HEK293T (cell line): ENCODE measurements around the gene IP6K3.

ENCODE experiments used
- CTCF ChIA-PET: fragments of 350-600 bp; formaldehyde crosslinking; extraction: SDS; loops from one replicate; lab custom pipeline; 2021; ENCODE audit warnings: antibody characterized with exemption, inconsistent platforms; lab: Yijun Ruan, JAX
- POLR2A ChIA-PET: fragments of 350-600 bp; formaldehyde crosslinking; extraction: SDS; loops from one replicate; lab custom pipeline; 2020; ENCODE audit warnings: antibody characterized with exemption, inconsistent platforms; lab: Yijun Ruan, JAX
- DNase-seq: peaks from one replicate; pipeline ENCODE4 v3.0.0; 2012; ENCODE audit warnings: mixed read lengths; ENCODE audit errors: extremely low spot score
- ARNT ChIP-seq: fragments of 450-650 bp; IDR thresholded peaks from 2 replicates; pipeline ENCODE4 v1.6.1; 2017; ENCODE audit warnings: mild to moderate bottlenecking
- BHLHE40 ChIP-seq: fragments of 450-650 bp; IDR thresholded peaks from 2 replicates; pipeline ENCODE4 v1.6.1; 2016; ENCODE audit warnings: mild to moderate bottlenecking, moderate library complexity, borderline replicate concordance
- CTBP1 ChIP-seq: fragments of 450-650 bp; IDR thresholded peaks from 2 replicates; pipeline ENCODE4 v1.6.1; 2016; ENCODE audit warnings: borderline replicate concordance
- ELF4 ChIP-seq: fragments of 450-650 bp; IDR thresholded peaks from 2 replicates; pipeline ENCODE4 v1.6.1; 2017; ENCODE audit warnings: antibody characterized with exemption
- FOXA1 ChIP-seq: fragments of 450-650 bp; IDR thresholded peaks from 2 replicates; pipeline ENCODE4 v1.6.1; 2016; ENCODE audit warnings: mild to moderate bottlenecking
- FOXK2 ChIP-seq: fragments of 450-650 bp; IDR thresholded peaks from 2 replicates; pipeline ENCODE4 v1.6.1; 2016; ENCODE audit warnings: mild to moderate bottlenecking
- FOXM1 ChIP-seq: fragments of 450-650 bp; IDR thresholded peaks from 2 replicates; pipeline ENCODE4 v1.6.1; 2017; ENCODE audit warnings: mild to moderate bottlenecking, borderline replicate concordance
- HDGF ChIP-seq: fragments of 450-650 bp; IDR thresholded peaks from 2 replicates; pipeline ENCODE4 v1.6.1; 2017; ENCODE audit warnings: antibody characterized with exemption, borderline replicate concordance
- L3MBTL2 ChIP-seq: fragments of 450-650 bp; conservative IDR thresholded peaks from 2 replicates; pipeline ENCODE4 v1.6.1; 2016; ENCODE audit warnings: mild to moderate bottlenecking
- LEF1 ChIP-seq: fragments of 450-650 bp; IDR thresholded peaks from 2 replicates; pipeline ENCODE4 v1.6.1; 2017; ENCODE audit warnings: mild to moderate bottlenecking, borderline replicate concordance
- NFRKB ChIP-seq: fragments of 450-650 bp; IDR thresholded peaks from 2 replicates; pipeline ENCODE4 v1.6.1; 2016; ENCODE audit warnings: mild to moderate bottlenecking, moderate library complexity
- SP1 ChIP-seq: fragments of 450-650 bp; IDR thresholded peaks from 2 replicates; pipeline ENCODE4 v1.6.1; 2017
- SUZ12 ChIP-seq: fragments of 450-650 bp; IDR thresholded peaks from 2 replicates; pipeline ENCODE4 v1.6.1; 2016; ENCODE audit warnings: mild to moderate bottlenecking
- TARDBP ChIP-seq: fragments of 450-650 bp; IDR thresholded peaks from 2 replicates; pipeline ENCODE4 v1.6.1; 2016
- ZNF384 ChIP-seq: fragments of 450-650 bp; IDR thresholded peaks from 2 replicates; pipeline ENCODE4 v1.6.1; 2016
- TF ChIP-seq, protein P1 (sequence below): fragments of 450-650 bp; IDR thresholded peaks from 2 replicates; pipeline ENCODE4 v1.6.1; 2016

Gene IP6K3

DNA sequence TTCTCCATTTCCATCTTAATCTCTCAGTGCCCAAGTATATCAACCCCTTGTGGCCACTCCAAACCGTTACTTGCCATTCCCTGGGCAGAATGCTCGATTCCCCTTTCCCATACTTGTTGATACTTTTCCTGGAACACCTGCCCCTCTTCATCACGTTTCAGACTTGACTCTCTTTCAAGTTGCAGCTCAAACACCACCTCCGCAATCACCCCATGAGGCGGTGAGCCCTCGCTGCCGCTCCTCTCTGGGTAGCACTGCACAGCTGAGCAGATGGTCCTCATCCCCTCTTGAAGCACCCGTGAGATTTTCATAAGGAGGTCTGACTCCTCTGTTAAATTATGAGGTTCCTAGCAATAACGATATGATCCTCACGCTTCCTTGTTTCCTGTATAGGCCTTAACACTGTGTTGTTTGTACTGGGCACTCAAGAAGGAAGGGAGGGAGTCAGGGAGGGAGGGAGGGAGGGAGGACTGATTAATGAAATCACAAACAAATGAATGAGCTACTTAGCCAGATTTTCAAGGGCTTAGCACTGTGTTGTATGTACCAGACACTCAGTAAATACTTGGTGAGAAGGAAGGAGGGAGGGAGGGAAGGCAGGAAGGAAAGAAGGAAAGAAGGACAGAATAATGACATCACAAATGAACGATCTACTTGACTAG, 27.2 kb downstream of the IP6K3 start:
- DNase-seq: no peak
- ChIA-PET CTCF (no interaction called here), POLR2A (interaction anchor here (1.6 kb wide), 1 partner anchor 8 kb away, joined by 10 read pairs; the partner anchor contains the start of gene UQCC2)
- no peak for TF ChIP-seq TARDBP
- TF ChIP-seq ELF4: no peak
- TF ChIP-seq, protein P1, sequence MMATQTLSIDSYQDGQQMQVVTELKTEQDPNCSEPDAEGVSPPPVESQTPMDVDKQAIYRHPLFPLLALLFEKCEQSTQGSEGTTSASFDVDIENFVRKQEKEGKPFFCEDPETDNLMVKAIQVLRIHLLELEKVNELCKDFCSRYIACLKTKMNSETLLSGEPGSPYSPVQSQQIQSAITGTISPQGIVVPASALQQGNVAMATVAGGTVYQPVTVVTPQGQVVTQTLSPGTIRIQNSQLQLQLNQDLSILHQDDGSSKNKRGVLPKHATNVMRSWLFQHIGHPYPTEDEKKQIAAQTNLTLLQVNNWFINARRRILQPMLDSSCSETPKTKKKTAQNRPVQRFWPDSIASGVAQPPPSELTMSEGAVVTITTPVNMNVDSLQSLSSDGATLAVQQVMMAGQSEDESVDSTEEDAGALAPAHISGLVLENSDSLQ: no peak
- no peak for TF ChIP-seq FOXM1
- no peak for TF ChIP-seq ARNT
- no peak for TF ChIP-seq ZNF384
- TF ChIP-seq L3MBTL2: no peak

DNA sequence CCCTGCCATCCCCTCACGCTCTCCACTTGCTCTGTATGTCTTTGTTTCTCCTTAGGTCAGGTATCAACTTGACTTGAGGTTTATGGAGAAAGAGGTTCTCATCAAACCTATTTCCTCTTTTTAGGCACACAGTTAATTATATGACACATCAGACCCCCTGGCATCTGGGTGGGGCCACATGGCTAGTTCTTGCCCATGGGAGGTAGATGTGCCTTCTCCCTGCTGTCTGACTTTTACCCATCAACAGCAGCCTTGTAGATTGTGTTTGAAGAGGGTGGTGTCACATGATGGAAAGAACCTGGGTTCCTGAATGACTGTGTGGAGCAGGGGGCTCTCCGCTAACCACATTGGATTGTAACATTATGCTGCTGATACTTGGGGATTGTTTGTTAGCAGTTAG, 28.0 kb downstream of the IP6K3 start:
- TF ChIP-seq TARDBP (no peak), FOXA1 (no peak), FOXK2 (no peak), SP1 (no peak)
- DNase-seq: no peak
- ChIA-PET POLR2A (no interaction called here), CTCF (no interaction called here)

DNA sequence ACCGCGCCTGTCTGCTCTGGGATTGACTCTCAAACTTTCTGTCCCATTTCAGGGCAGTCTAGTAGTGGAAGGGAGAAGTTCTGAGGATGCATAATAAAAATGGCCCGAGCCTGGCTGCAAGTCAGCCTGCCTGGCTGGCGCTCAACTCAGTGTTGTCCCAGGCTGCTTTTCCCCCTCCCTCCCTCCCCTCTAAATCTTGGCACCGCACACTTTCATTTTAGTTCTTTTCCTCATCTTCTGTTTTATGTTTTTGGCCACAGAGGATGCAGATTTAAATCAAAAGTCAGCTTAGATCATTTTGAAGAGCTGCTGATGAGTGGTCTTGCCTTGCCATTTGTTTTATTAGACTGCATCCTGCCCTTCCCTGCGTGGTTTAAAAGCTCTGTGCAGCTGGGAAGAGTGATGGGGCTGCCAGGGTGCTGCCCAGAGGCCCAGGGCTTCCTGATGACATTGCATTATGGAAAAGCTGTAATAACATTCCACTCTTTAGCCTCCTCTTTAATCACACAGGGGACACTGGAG, 28.7 kb downstream of the IP6K3 start:
- CTCF ChIA-PET: no interaction called here
- no peak for DNase-seq
- POLR2A ChIA-PET: interaction anchor here (1.7 kb wide), 1 partner anchor 12 kb away, joined by 4 read pairs; no protein-coding TSS in a partner anchor
- TF ChIP-seq TARDBP: no peak
- no peak for TF ChIP-seq ZNF384
- no peak for TF ChIP-seq NFRKB
- no peak for TF ChIP-seq CTBP1
- TF ChIP-seq HDGF: no peak

DNA sequence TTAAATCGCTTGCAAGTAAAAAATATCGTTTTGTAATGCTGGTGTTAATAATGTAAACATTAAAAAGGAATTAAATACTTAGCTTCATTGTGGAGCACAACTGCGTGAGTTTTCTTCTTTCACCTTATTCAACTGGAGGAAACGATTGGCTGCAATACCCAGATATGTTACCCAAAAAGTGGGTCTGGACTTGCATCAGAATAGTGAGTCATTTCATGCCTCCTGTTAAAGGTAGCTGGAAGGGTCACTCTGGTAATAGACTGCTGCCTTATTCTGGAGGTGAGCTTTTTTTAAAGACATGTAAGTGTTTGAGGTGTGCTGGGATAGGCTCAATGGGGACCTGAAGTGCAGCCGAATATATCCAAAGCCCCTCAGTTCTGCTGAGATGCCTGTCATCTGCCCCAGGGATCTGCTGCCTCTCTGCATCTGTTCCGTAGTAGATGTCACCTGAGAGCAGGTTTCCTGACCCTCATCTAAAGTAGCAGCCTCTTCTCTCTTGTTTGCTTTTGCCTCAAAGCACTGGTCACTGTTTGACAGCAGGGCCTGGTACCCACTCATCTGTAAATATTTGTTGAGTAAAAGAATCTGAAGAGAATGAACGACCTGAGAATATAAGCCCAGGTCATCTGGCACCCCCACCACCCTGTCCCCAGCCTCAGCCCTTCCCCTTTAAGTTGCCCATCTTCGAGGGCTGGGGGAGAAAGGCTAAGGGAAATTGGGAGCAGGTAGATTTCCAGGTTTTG, 29.6 kb downstream of the IP6K3 start:
- no peak for DNase-seq
- TF ChIP-seq ELF4: no peak
- TF ChIP-seq ARNT: no peak
- TF ChIP-seq L3MBTL2: no peak
- TF ChIP-seq FOXM1: no peak
- TF ChIP-seq, protein P1: no peak
- no peak for TF ChIP-seq HDGF
- no peak for TF ChIP-seq FOXA1
- TF ChIP-seq NFRKB: no peak
- TF ChIP-seq ZNF384: no peak
- TF ChIP-seq SUZ12: no peak
- TF ChIP-seq BHLHE40: no peak
- TF ChIP-seq FOXK2: no peak
- no peak for TF ChIP-seq CTBP1
- no peak for TF ChIP-seq TARDBP
- POLR2A ChIA-PET: interaction anchor here (1.7 kb wide), 1 partner anchor 12 kb away, joined by 4 read pairs; no protein-coding TSS in a partner anchor
- CTCF ChIA-PET: interaction anchor here (0.6 kb wide), 1 partner anchor 46 kb away, joined by 4 read pairs; no protein-coding TSS in a partner anchor

DNA sequence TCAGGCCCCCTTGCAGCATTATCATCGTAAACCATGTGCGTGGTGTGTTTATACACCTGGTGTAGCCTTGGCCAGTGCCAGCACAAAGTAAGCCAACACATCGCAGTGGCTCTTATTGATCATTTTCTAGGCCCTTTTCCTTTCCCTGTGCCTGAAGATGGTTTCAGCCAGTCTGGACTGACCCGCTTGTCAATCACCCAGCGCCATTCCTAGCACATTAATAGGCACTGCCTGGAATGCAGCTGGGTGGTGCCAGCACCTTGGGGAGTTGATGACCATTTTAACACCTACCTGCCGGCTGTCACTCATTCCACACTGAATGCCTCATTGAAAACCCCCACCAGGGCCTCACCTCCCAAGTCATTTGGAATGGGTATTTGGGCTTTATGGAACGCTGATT, 30.3 kb downstream of the IP6K3 start:
- POLR2A ChIA-PET: interaction anchor here (1.7 kb wide), 1 partner anchor 11 kb away, joined by 4 read pairs; no protein-coding TSS in a partner anchor
- DNase-seq: no peak

DNA sequence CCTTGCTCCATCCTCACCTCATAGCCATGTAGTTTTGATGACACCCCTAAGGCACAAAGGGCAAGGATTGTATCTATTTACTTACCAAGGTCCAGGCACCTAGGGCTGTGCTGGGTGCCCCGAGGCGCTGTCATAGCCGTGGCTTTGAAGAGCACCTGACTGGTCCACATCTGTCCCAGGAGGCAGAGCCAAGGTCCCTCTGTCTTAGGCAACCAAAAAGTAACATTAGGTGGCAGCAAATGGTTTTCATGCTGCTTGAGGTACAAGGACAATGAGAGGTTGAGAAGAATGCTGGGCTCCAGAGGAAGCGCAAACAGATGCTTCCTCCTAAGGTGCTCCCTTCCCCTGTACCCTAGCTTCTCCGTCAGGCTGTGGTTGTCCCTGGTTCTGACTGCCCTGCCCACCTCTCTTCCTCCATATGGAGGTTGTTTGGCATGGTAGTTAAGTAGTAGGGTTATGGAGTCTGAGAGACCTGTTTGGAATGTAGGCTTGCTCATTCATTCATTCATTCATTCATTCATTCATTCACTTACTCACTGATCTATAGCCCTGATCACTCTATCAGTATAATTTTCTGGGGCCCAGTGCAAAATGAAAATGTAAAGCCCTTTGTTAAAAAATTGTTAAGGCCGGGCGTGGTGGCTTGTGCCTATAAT, 32.2 kb downstream of the IP6K3 start:
- TF ChIP-seq FOXK2: no peak
- TF ChIP-seq HDGF: no peak
- no peak for TF ChIP-seq CTBP1
- TF ChIP-seq ZNF384: no peak
- no peak for TF ChIP-seq TARDBP
- TF ChIP-seq ARNT: no peak
- no peak for TF ChIP-seq L3MBTL2
- no peak for TF ChIP-seq LEF1
- TF ChIP-seq SP1: no peak
- TF ChIP-seq NFRKB: no peak
- TF ChIP-seq, protein P1: no peak
- TF ChIP-seq BHLHE40: no peak
- POLR2A ChIA-PET: interaction anchor here (1.0 kb wide), 1 partner anchor 12 kb away, joined by 3 read pairs; no protein-coding TSS in a partner anchor
- CTCF ChIA-PET: interaction anchor here (1.3 kb wide), 1 partner anchor 29 kb away, joined by 4 read pairs; no protein-coding TSS in a partner anchor
- DNase-seq: no peak

More for the DNA sequence above, 30.3 kb downstream of the IP6K3 start:
- CTCF ChIA-PET: interaction anchor here (0.6 kb wide), 1 partner anchor 47 kb away, joined by 4 read pairs; no protein-coding TSS in a partner anchor
- TF ChIP-seq, protein P1: peak; percentile 47; the same call in 1 of the 2 replicates
- no peak for TF ChIP-seq ARNT
